ENCODE results near the gene ERCC6L. TPM values are rescaled to one million over a fixed set of nuclear protein-coding genes. Genes with fewer than 3 reads are reported as not detected.

The ERCC6L gene
- total and polyA plus RNA-seq, 8 donors = 0.46 to 2.6 (median 1.0) TPM; not detected in 2

DNA sequence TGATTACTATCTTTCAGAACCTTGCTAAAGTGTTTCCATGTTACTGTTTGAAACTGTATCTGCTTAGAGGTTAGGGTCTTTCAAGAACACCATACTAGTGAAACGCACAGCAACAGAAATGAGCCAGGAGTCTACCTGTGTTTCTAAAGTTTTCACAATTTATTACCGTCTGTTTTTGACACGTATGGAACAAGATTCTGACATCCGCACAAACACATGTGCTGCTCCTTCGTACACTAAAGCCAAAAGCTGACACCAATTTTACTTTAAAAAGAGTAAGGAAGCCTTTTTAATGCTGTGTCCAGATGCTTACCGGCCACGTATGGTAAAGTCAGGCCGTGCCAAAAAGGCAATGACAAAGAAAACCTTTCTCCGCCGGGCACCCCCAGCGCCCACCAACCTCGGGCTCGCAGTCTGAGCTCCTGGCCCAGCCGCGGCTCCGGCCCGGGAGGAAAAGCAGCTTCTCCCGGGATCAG is 37.7 kb upstream of the ERCC6L start:
- Histone ChIP-seq H3K4me3 (peak overlapping the region; percentile 64 to 71 (median 69)), H3K27me3 (peaks cover 0 to 3% (median 0%) of the 10 kb centered on the region in 3 donors), H3K4me1 (peaks cover 0 to 42% (median 28%) of the 10 kb centered on the region in 4 donors), H3K9me3 (no peaks in the 10 kb centered on the region), H3K27ac (peak overlapping the region; percentile 75 to 91 (median 79)), H3K36me3 (peaks cover 22 to 46% (median 40%) of the 10 kb centered on the region in 4 donors)
- TF ChIP-seq POLR2AphosphoS5 (IDR thresholded peaks at IDR 0.05) (no peak), POLR2A (IDR thresholded peaks at IDR 0.05) (no peak), EP300 (IDR thresholded peaks at IDR 0.05) (no peak)
- TF ChIP-seq, protein P1, sequence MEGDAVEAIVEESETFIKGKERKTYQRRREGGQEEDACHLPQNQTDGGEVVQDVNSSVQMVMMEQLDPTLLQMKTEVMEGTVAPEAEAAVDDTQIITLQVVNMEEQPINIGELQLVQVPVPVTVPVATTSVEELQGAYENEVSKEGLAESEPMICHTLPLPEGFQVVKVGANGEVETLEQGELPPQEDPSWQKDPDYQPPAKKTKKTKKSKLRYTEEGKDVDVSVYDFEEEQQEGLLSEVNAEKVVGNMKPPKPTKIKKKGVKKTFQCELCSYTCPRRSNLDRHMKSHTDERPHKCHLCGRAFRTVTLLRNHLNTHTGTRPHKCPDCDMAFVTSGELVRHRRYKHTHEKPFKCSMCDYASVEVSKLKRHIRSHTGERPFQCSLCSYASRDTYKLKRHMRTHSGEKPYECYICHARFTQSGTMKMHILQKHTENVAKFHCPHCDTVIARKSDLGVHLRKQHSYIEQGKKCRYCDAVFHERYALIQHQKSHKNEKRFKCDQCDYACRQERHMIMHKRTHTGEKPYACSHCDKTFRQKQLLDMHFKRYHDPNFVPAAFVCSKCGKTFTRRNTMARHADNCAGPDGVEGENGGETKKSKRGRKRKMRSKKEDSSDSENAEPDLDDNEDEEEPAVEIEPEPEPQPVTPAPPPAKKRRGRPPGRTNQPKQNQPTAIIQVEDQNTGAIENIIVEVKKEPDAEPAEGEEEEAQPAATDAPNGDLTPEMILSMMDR (IDR thresholded peaks at IDR 0.05) = no peak
- DNase-seq = peak in 1 of 2 donors; percentile 16
- intact Hi-C loops (cut with DNase I; ENCODE audit: low total_unique reads) = no loop called here
- WGBS, 5 donors = 0 to 1% (median 1%) methylated on average over 10 to 18 of the region's 18 CpGs

DNA sequence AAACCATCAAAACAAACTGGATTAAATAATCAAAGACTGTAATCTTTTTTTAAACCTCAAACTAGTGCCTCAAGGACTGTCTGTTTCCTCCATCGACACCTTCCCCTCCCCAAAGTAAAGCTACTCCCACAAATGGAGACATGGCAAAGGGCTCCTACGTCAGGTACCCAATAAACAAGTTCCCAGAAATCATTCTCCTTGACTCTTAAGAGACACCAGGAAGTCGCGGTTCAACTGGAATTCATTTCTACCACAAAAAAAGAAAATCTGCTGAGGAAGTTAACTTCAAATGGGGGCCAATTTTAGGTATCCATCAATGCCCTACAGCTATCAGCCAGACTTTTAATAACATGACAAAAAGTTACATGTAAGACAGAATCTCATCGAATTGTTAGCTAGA is 35.7 kb upstream of the ERCC6L start:
- Histone ChIP-seq H3K4me1 (peaks cover 0 to 52% (median 28%) of the 10 kb centered on the region in 4 donors), H3K4me3 (peak overlapping the region in 2 of 4 donors; percentile 69), H3K27me3 (peaks cover 0 to 3% (median 0%) of the 10 kb centered on the region in 3 donors), H3K36me3 (peaks cover 23 to 65% (median 59%) of the 10 kb centered on the region in 4 donors), H3K9me3 (no peaks in the 10 kb centered on the region), H3K27ac (peak overlapping the region in 3 of 5 donors; percentile 10 to 17 (median 12))
- no peak for TF ChIP-seq POLR2A (IDR thresholded peaks at IDR 0.05)
- no peak for TF ChIP-seq POLR2AphosphoS5 (IDR thresholded peaks at IDR 0.05)
- TF ChIP-seq EP300 (IDR thresholded peaks at IDR 0.05) = no peak
- TF ChIP-seq, protein P1 (IDR thresholded peaks at IDR 0.05) = no peak
- intact Hi-C loops (cut with DNase I; ENCODE audit: low total_unique reads) = no loop called here
- WGBS, 5 donors = 29 to 71% (median 46%) methylated on average over 5 of the region's 5 CpGs
- no peak for DNase-seq

- Histone ChIP-seq H3K4me1 (peaks cover 0 to 52% (median 28%) of the 10 kb centered on the region in 4 donors), H3K27me3 (no peaks in the 10 kb centered on the region), H3K4me3 (peak overlapping the region in 1 of 4 donors; percentile 69), H3K9me3 (no peaks in the 10 kb centered on the region), H3K36me3 (peaks cover 23 to 74% (median 68%) of the 10 kb centered on the region in 4 donors), H3K27ac (no peak overlapping the region)
- 81 to 89% (median 85%) methylated on average over 5 to 6 of the region's 6 CpGs for WGBS, 5 donors
- no peak for DNase-seq
- intact Hi-C loops (cut with DNase I; ENCODE audit: low total_unique reads) = no loop called here
- TF ChIP-seq POLR2AphosphoS5 (IDR thresholded peaks at IDR 0.05) (no peak), POLR2A (IDR thresholded peaks at IDR 0.05) (no peak), EP300 (IDR thresholded peaks at IDR 0.05) (no peak)
- TF ChIP-seq, protein P1 (IDR thresholded peaks at IDR 0.05) = no peak
These were observed 34.9 kb upstream of the ERCC6L start for GRCh38 chrX:72273718-72274117.

DNA sequence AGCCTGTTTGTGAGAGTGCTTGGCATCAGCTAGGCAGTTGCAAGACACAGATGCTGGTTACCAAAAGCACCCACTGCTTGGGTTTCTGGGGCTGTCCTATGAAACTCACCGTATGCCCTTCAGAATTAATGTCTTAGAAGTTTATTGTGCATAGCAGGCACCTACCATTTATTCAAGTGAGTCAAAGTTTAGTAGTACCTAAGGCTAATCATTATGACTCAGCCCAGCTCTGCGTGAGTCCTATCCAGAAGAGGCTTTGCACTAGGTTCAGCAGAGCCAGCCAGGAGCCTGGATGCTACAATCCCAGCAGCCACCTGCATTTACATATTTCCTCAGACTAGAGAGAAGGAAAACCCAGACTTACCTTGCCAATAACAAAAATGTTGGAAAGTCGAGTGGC is 34.0 kb upstream of the ERCC6L start:
- no peaks in the 10 kb centered on the region for H3K9me3 ChIP-seq
- peak overlapping the region in 1 of 5 donors; percentile 31 for H3K27ac ChIP-seq
- no peaks in the 10 kb centered on the region for H3K27me3 ChIP-seq
- peaks cover 23 to 82% (median 76%) of the 10 kb centered on the region in 4 donors for H3K36me3 ChIP-seq
- intact Hi-C loops (cut with DNase I; ENCODE audit: low total_unique reads) = no loop called here
- DNase-seq = no peak
- peaks cover 0 to 52% (median 28%) of the 10 kb centered on the region in 4 donors for H3K4me1 ChIP-seq
- TF ChIP-seq EP300 (IDR thresholded peaks at IDR 0.05) = no peak
- TF ChIP-seq, protein P1 (IDR thresholded peaks at IDR 0.05) = no peak
- TF ChIP-seq POLR2A (IDR thresholded peaks at IDR 0.05) = no peak
- no peak for TF ChIP-seq POLR2AphosphoS5 (IDR thresholded peaks at IDR 0.05)
- whole genome bisulfite sequencing, 5 donors = 48 to 79% (median 52%) methylated on average over 3 of the region's 3 CpGs
- no peak overlapping the region for H3K4me3 ChIP-seq

Measured in stomach (tissue), 9 donors.